Skin of body (tissue), 2 donors: Measurements from ENCODE around the gene BHLHA15. TPM values are rescaled to one million over a fixed set of nuclear protein-coding genes. Genes with fewer than 3 reads are reported as not detected.

Experiments used
- DNase-seq: peaks from one replicate; lab custom pipeline; 2025; lab: John Stamatoyannopoulos, UW
- total RNA-seq: library from RNA; depleted of rRNA; stranded (reverse); fragments of >200 nt; gene quantifications from one replicate; pipeline ENCODE4 v1.2.3, GENCODE V29; 2014

Gene BHLHA15
- total RNA-seq, 1 donor from 2014 or later: 0.49 TPM

- DNase-seq: no peak
Observed at GRCh38 chr7:98187138-98187502, 24.1 kb upstream of the BHLHA15 start.

DNA sequence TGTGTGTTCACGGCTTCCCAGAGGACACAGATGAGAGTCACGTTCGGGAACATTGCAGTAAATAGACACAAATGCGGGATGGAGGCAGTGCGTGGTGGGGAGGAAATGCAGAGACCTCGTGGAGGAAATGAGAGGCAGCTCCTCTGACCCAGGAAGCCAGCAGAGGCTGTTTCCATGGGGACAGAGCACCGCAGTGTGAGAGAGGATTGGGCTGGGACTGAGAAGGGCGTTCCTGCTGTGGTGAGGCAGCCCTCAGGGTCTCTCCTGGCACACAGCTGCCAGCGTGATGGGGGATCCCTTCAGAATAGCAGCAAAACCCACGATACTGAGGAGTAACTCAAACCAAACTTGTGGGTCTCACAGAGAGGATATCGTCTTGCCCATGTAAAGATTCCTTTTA is 21.7 kb upstream of the BHLHA15 start:
- DNase-seq: no peak

- no peak for DNase-seq
Observed at GRCh38 chr7:98191668-98192431, 19.4 kb upstream of the BHLHA15 start.

GRCh38 chr7:98192781-98193457 is 18.3 kb upstream of the BHLHA15 start:
- no peak for DNase-seq

- no peak for DNase-seq
Observed at GRCh38 chr7:98193474-98194180, 17.6 kb upstream of the BHLHA15 start.

DNA sequence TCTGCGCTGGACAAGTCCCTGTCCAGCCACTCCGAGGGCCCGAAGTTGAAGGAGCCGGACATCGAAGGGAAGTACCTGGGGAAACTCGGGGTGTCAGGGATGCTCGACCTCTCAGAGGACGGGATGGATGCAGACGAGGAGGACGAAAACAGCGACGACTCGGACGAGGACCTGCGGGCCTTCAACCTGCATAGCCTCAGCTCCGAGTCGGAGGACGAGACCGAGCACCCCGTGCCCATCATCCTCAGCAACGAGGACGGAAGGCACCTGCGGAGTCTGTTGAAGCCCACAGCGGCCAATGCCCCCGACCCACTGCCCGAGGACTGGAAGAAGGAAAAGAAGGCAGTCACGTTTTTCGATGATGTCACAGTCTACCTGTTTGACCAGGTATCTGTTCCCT is 17.1 kb upstream of the BHLHA15 start:
- no peak for DNase-seq

DNA sequence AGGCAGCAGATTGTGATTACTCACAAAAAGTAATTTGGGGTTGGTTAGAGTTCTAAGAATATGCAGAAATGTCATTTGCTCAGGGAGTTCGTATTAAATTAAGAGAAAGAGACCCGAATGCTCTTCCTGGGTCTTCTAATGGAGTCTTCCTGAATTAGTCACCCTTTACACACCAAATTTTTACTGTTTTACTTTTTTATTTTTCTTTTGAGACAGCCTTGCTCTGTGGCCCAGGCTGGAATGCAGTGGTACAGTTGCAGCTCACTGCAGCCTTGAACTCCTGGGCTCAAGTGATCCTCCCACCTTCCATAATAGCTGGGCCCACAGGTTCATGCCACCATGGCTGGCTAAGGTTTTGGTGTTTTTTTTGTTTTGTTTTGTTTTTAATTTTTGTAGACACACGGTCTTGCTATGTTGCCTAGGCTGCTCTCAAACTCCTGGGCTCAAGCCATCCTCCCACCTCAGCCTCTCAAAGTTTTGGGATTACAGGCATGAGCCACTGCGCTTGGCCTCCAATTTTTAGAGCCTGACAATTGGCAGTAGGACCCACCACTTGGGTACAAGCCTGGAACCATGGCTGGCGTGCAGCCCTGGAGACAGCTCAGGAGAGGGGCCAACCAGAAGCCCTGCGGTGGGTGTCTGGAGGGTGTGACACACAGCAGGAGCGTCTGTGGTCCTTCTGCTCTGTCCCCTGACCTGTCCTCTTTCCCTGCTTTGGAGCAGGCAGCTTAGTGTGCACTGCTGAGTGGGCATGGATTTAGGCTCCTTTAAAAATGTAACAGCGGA is 16.4 kb upstream of the BHLHA15 start:
- no peak for DNase-seq

DNA sequence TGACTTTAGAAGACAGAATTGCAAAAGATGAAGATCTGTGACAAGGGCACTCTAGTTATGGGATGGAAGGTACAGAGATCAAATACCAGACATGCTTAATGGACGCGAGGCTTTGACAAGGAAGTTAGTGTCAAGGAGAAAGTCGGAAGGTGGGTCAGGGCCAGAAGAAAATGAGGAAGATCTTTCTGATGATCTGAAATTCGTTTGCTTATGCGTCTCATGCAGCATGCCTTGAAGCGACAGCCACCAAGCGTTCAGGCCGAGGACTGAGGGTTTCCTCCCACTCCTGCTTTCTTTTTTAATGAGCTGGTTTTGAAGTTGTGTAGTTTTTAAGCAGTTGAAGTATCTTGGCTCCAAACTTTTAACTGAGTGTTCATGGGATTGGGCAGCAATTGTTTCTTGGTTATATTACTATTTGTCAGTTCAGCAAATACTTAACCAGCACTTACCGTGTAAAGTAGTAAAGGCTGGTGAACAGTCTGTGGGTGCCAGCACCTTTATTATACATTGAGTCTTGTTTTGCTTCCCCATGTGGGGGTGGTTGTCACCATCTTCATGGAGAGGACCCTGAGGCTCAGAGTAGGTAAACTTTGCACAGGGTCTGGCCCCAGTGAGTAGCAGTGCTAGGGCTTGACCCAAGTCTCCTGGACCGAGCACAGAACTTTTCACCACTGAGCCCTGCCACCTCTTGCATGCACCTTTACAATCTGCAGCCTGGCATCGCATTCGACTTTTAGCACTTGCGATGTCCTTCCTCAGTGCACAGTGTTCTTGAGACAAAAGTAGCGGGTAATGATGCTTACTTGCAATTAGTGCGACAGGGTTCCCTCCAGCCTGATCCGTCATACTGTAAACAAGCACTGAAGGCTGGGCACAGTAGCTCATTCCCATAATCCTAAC is 14.3 kb upstream of the BHLHA15 start:
- DNase-seq: no peak

DNA sequence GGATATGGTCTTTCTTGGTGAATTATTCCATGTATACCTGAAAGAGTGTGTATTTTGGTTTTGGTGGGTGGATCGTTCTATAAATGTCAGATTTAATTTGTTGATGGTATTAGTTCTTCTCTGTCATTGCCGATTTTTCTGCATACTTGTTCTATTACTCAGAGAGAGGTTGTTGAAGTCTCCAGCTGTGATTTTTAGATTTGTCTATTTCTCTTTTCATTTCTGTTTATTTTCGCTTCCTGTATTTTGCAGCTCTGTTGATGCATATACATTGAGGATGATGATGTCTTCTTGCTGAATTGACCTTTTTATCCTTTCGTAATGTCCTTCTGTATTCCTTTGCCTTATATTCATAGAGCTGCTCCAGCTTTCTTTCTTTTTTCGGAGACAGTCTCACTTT is 12.1 kb upstream of the BHLHA15 start:
- no peak for DNase-seq

- no peak for DNase-seq
Observed at GRCh38 chr7:98200364-98200763, 10.9 kb upstream of the BHLHA15 start.

DNA sequence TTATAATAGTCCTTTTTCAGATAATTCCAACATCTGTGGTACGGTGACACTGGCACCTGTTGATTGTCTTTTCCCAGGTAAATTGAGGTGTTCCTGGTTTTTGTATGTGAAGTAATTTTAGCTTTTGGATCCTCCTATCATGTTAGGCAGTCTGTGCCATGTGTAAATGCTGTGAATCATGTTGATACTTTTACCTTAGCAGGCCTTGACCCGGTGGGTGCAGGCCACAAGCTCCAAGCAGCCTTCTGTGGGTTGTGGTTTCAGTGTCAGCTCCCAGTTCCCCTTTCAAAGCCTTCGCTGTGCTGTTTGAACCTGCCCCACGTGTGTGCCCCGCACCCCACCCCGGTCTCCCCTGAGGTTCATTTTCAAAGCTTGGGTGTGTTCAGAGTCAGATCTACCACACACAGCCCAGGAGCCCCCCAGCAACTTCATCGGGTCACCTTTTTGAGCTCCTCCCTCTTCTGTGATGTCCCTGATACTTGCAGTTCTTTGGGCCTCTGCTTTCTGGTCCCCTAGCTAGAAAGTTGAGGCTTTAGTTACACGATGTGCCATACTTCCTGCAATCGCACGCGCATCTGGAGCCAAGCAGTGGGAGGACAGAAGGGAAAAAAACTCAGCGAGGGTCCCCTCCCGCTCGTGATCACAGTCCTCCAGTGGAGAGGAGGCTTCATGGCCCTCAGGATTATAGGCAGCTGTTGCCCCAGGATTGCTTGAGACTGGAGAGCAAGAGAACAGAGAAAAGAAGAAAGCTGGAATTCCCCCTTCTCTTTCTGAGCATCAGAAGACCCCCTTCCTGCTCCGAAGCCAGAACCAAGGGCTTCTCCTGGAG is 8.7 kb upstream of the BHLHA15 start:
- DNase-seq: no peak

GRCh38 chr7:98203261-98203963 is 7.8 kb upstream of the BHLHA15 start:
- no peak for DNase-seq

GRCh38 chr7:98203964-98204605 is 7.2 kb upstream of the BHLHA15 start:
- DNase-seq: no peak

GRCh38 chr7:98204670-98205069 is 6.6 kb upstream of the BHLHA15 start:
- DNase-seq: no peak

- no peak for DNase-seq
Observed at GRCh38 chr7:98205162-98205845, 5.9 kb upstream of the BHLHA15 start.

GRCh38 chr7:98206451-98207330 is 4.5 kb upstream of the BHLHA15 start:
- no peak for DNase-seq
